ENCODE measurements around the gene FOXP3.

FOXP3 gene

DNA sequence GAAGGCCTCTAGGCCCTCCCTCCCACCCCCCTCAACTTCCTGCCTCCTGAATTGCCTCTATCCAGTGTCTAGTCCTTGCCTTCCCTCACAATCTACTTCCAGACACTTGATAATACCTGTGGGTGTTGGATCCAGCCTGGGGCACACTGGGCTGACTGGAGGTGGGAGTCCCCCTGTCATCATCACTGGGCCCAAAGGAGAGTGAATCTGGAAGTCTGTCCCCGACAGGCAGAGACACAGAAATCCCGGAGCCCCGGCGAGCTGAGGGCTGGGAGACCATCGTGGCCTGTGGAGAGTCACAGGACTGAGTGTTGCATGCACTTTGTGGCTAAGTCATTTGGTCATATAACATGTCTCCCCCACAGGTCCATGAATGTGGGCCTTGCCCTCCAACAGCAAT, 56.1 kb downstream of the FOXP3 start:
- no peak overlapping the region for H3K4me2 ChIP-seq (ENCODE audit: insufficient read depth, low read length)
- H3K79me2 ChIP-seq (ENCODE audit: insufficient read depth, low read length): no peaks in the 10 kb centered on the region
- H4K20me1 ChIP-seq (ENCODE audit: insufficient read depth, low read length): no peaks in the 10 kb centered on the region
- H3K36me3 ChIP-seq (ENCODE audit: insufficient read depth, low read length): no peaks in the 10 kb centered on the region
- H3K4me1 ChIP-seq (ENCODE audit: insufficient read depth, low read length): no peaks in the 10 kb centered on the region
- DNase-seq (no peak), ATAC-seq (ENCODE audit: insufficient read depth, low read depth) (no peak)
- TF ChIP-seq, protein P1, sequence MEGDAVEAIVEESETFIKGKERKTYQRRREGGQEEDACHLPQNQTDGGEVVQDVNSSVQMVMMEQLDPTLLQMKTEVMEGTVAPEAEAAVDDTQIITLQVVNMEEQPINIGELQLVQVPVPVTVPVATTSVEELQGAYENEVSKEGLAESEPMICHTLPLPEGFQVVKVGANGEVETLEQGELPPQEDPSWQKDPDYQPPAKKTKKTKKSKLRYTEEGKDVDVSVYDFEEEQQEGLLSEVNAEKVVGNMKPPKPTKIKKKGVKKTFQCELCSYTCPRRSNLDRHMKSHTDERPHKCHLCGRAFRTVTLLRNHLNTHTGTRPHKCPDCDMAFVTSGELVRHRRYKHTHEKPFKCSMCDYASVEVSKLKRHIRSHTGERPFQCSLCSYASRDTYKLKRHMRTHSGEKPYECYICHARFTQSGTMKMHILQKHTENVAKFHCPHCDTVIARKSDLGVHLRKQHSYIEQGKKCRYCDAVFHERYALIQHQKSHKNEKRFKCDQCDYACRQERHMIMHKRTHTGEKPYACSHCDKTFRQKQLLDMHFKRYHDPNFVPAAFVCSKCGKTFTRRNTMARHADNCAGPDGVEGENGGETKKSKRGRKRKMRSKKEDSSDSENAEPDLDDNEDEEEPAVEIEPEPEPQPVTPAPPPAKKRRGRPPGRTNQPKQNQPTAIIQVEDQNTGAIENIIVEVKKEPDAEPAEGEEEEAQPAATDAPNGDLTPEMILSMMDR (IDR thresholded peaks at IDR 0.05; ENCODE audit: borderline replicate concordance, extremely low read depth, low read length, poor library complexity, severe bottlenecking): no peak
- no peak for TF ChIP-seq EZH2 (IDR thresholded peaks at IDR 0.05; ENCODE audit: borderline replicate concordance, low read depth, low read length, severe bottlenecking)
- H2AFZ ChIP-seq (ENCODE audit: low read depth, low read length): no peak overlapping the region
- no peak overlapping the region for H3K27ac ChIP-seq (ENCODE audit: low read length)
- H3K9me3 ChIP-seq (ENCODE audit: insufficient read depth, low read length, severe bottlenecking): no peaks in the 10 kb centered on the region
- no peak overlapping the region for H3K9ac ChIP-seq (ENCODE audit: low read depth, low read length)
- H3K27me3 ChIP-seq (ENCODE audit: insufficient read depth, low read length, poor library complexity): no peaks in the 10 kb centered on the region
- H3K4me3 ChIP-seq (ENCODE audit: low read depth in 1 of 2, low read length in 2 of 2): no peak overlapping the region

DNA sequence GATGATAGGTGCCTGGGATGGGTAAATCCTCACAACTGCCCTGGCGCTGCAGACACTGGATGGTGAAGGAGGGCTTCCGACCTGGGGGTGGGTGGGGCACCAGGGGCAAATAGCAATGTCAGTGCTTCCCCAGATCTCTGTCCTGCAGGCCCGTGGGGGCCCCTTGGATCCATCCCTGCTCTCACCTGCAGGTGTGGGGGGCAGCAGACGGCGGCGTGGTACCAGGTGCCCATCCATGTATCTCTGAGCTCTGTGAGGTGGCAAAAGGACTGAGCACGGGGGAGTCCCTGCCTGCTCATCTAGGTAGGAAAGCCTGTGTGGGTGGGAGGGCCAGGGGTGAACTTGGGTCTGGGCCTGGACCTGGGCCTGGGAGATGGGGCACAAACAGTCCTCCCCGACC, 58.0 kb downstream of the FOXP3 start:
- H3K27ac ChIP-seq (ENCODE audit: low read length): no peak overlapping the region
- no peaks in the 10 kb centered on the region for H3K27me3 ChIP-seq (ENCODE audit: insufficient read depth, low read length, poor library complexity)
- H3K36me3 ChIP-seq (ENCODE audit: insufficient read depth, low read length): no peaks in the 10 kb centered on the region
- H3K79me2 ChIP-seq (ENCODE audit: insufficient read depth, low read length): no peaks in the 10 kb centered on the region
- H3K4me2 ChIP-seq (ENCODE audit: insufficient read depth, low read length): no peak overlapping the region
- TF ChIP-seq, protein P1 (IDR thresholded peaks at IDR 0.05; ENCODE audit: borderline replicate concordance, extremely low read depth, low read length, poor library complexity, severe bottlenecking): no peak
- H3K4me1 ChIP-seq (ENCODE audit: insufficient read depth, low read length): no peaks in the 10 kb centered on the region
- ATAC-seq (ENCODE audit: insufficient read depth, low read depth): no peak
- no peak for DNase-seq
- H3K9me3 ChIP-seq (ENCODE audit: insufficient read depth, low read length, severe bottlenecking): no peaks in the 10 kb centered on the region
- no peak overlapping the region for H2AFZ ChIP-seq (ENCODE audit: low read depth, low read length)
- H4K20me1 ChIP-seq (ENCODE audit: insufficient read depth, low read length): no peaks in the 10 kb centered on the region
- H3K4me3 ChIP-seq (ENCODE audit: low read depth in 1 of 2, low read length in 2 of 2): no peak overlapping the region
- no peak overlapping the region for H3K9ac ChIP-seq (ENCODE audit: low read depth, low read length)

DNA sequence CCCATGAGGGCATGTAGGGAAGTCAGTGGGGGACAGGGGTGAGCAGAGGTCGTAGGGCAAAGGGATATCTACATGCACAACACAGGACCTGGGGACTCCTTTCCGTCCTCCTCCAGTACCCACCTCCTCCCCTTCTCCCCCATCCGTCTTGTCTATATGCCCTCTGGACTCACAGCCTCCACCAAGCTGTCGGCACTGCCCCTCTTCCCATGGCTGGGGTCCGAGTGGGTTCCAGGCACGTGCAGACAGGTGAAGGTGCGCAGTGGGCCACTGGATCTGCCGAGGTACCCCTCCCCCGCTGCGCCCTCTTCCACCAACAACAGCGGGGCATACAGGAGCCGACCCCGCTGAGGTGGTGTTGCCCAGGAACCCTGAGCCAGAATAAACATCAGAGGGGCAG, 59.1 kb downstream of the FOXP3 start:
- H3K9ac ChIP-seq (ENCODE audit: low read depth, low read length): no peak overlapping the region
- no peaks in the 10 kb centered on the region for H3K36me3 ChIP-seq (ENCODE audit: insufficient read depth, low read length)
- H3K27ac ChIP-seq (ENCODE audit: low read length): no peak overlapping the region
- H3K27me3 ChIP-seq (ENCODE audit: insufficient read depth, low read length, poor library complexity): no peaks in the 10 kb centered on the region
- no peak overlapping the region for H2AFZ ChIP-seq (ENCODE audit: low read depth, low read length)
- ATAC-seq (ENCODE audit: insufficient read depth, low read depth) (no peak), DNase-seq (no peak)
- H3K4me3 ChIP-seq (ENCODE audit: low read depth in 1 of 2, low read length in 2 of 2): no peak overlapping the region
- TF ChIP-seq, protein P1 (IDR thresholded peaks at IDR 0.05; ENCODE audit: borderline replicate concordance, extremely low read depth, low read length, poor library complexity, severe bottlenecking): no peak
- TF ChIP-seq EZH2 (IDR thresholded peaks at IDR 0.05; ENCODE audit: borderline replicate concordance, low read depth, low read length, severe bottlenecking): no peak
- no peaks in the 10 kb centered on the region for H3K9me3 ChIP-seq (ENCODE audit: insufficient read depth, low read length, severe bottlenecking)
- no peak overlapping the region for H3K4me2 ChIP-seq (ENCODE audit: insufficient read depth, low read length)
- no peaks in the 10 kb centered on the region for H4K20me1 ChIP-seq (ENCODE audit: insufficient read depth, low read length)
- H3K79me2 ChIP-seq (ENCODE audit: insufficient read depth, low read length): no peaks in the 10 kb centered on the region
- H3K4me1 ChIP-seq (ENCODE audit: insufficient read depth, low read length): peaks cover 4% of the 10 kb centered on the region

DNA sequence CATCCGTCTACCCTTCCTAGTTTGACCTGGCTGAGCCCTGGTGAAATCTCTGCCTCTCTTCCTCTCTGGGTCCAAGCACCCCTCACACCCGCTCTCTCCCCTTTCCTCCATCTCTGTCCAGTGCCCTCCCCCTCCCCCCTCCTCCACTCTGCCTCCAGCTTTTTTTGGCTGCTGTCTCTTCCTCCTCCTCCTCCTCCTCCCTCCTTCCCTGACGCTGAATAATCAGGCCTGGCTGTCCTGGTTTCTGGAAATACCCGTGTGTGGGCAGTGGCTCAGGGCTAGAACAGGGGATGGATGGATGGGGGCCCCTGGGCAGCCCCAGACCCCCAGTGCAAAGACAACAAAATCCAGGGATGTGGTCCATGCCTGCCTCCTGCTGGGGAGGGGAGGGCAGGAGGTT, 59.8 kb downstream of the FOXP3 start:
- H3K36me3 ChIP-seq (ENCODE audit: insufficient read depth, low read length): no peaks in the 10 kb centered on the region
- H4K20me1 ChIP-seq (ENCODE audit: insufficient read depth, low read length): no peaks in the 10 kb centered on the region
- H3K27me3 ChIP-seq (ENCODE audit: insufficient read depth, low read length, poor library complexity): no peaks in the 10 kb centered on the region
- H3K9ac ChIP-seq (ENCODE audit: low read depth, low read length): no peak overlapping the region
- H3K27ac ChIP-seq (ENCODE audit: low read length): no peak overlapping the region
- ATAC-seq (ENCODE audit: insufficient read depth, low read depth) (no peak), DNase-seq (no peak)
- peaks cover 9% of the 10 kb centered on the region for H3K4me1 ChIP-seq (ENCODE audit: insufficient read depth, low read length)
- no peaks in the 10 kb centered on the region for H3K9me3 ChIP-seq (ENCODE audit: insufficient read depth, low read length, severe bottlenecking)
- no peak overlapping the region for H3K4me3 ChIP-seq (ENCODE audit: low read depth in 1 of 2, low read length in 2 of 2)
- H3K4me2 ChIP-seq (ENCODE audit: insufficient read depth, low read length): no peak overlapping the region
- H3K79me2 ChIP-seq (ENCODE audit: insufficient read depth, low read length): no peaks in the 10 kb centered on the region
- TF ChIP-seq EZH2 (IDR thresholded peaks at IDR 0.05; ENCODE audit: borderline replicate concordance, low read depth, low read length, severe bottlenecking): no peak
- TF ChIP-seq, protein P1 (IDR thresholded peaks at IDR 0.05; ENCODE audit: borderline replicate concordance, extremely low read depth, low read length, poor library complexity, severe bottlenecking): no peak
- H2AFZ ChIP-seq (ENCODE audit: low read depth, low read length): no peak overlapping the region
